Inflammatory macrophage (primary cell): ENCODE measurements around the gene CDC14B.

Experiments used
- DNase-seq, 2 donors: peaks; one replicate each; pipeline ENCODE4 v3.0.0-alpha.2; 2020 to 2022

CDC14B gene

GRCh38 chr9:96500696-96501632 lies 118.7 kb downstream of the CDC14B start:
- no peak for DNase-seq

- no peak for DNase-seq
Measured at GRCh38 chr9:96499257-96499656, 120.4 kb downstream of the CDC14B start.

- DNase-seq: no peak
Measured at GRCh38 chr9:96498796-96499195, 120.8 kb downstream of the CDC14B start.

GRCh38 chr9:96497117-96497399 lies 122.6 kb downstream of the CDC14B start:
- DNase-seq: no peak

GRCh38 chr9:96496368-96497116 lies 123.1 kb downstream of the CDC14B start:
- DNase-seq: no peak

GRCh38 chr9:96495341-96495740 lies 124.3 kb downstream of the CDC14B start:
- no peak for DNase-seq

GRCh38 chr9:96494215-96494800 lies 125.3 kb downstream of the CDC14B start:
- DNase-seq: no peak

- no peak for DNase-seq
Measured at GRCh38 chr9:96493757-96494156, 125.9 kb downstream of the CDC14B start.

GRCh38 chr9:96492993-96493531 lies 126.6 kb downstream of the CDC14B start:
- DNase-seq: no peak

GRCh38 chr9:96491880-96492525 lies 127.6 kb downstream of the CDC14B start:
- DNase-seq: no peak

- DNase-seq: no peak
Measured at GRCh38 chr9:96491079-96491879, 128.4 kb downstream of the CDC14B start.

GRCh38 chr9:96490534-96491078 lies 129.0 kb downstream of the CDC14B start:
- DNase-seq: no peak

- no peak for DNase-seq
Measured at GRCh38 chr9:96489482-96489979, 130.1 kb downstream of the CDC14B start.

GRCh38 chr9:96487949-96488348 lies 131.7 kb downstream of the CDC14B start:
- no peak for DNase-seq

- no peak for DNase-seq
Measured at GRCh38 chr9:96487029-96487396, 132.6 kb downstream of the CDC14B start.

GRCh38 chr9:96486386-96487028 lies 133.1 kb downstream of the CDC14B start:
- DNase-seq: no peak

GRCh38 chr9:96485280-96485679 lies 134.4 kb downstream of the CDC14B start:
- no peak for DNase-seq

GRCh38 chr9:96484521-96484931 lies 135.1 kb downstream of the CDC14B start:
- DNase-seq: no peak

GRCh38 chr9:96483733-96484390 lies 135.8 kb downstream of the CDC14B start:
- DNase-seq: peak; percentile 33 to 47

- DNase-seq: no peak
Measured at GRCh38 chr9:96483197-96483596, 136.4 kb downstream of the CDC14B start.
